Astrocyte (in vitro differentiated cells and primary cell): ENCODE results near the gene ICAM5. TPM values are rescaled to one million over a fixed set of nuclear protein-coding genes. Genes with fewer than 3 reads are reported as not detected.
A peak's percentile ranks its signal among the peaks of the same experiment; 100 is the strongest.

Experiments used
- DNase-seq: peaks from one replicate; pipeline ENCODE4 v3.0.0-alpha.2; 2010; ENCODE audit warnings: low read depth
- FAIRE-seq: peaks from 2 replicates; lab custom pipeline; 2011; peaks lifted over from hg19 to GRCh38; lab: Jason Lieb, UNC
- H2AFZ ChIP-seq: 2 replicates; pipeline ENCODE4 v1.6.0; 2012; ENCODE audit warnings: low read depth, low read length, inconsistent platforms
- H3K27ac ChIP-seq: 2 replicates; pipeline ENCODE4 v1.5.1; 2011; ENCODE audit warnings: low read depth, low read length, inconsistent platforms
- H3K27me3 ChIP-seq: 2 replicates; pipeline ENCODE4 v1.6.0; 2011; ENCODE audit warnings: low read length, inconsistent platforms; ENCODE audit not compliant: insufficient read depth
- H3K36me3 ChIP-seq: 2 replicates; pipeline ENCODE4 v1.5.1; 2011; ENCODE audit warnings: low read length, inconsistent platforms; ENCODE audit not compliant: insufficient read depth
- H3K4me1 ChIP-seq: 2 replicates; pipeline ENCODE4 v1.5.1; 2011; ENCODE audit warnings: low read length, inconsistent platforms; ENCODE audit not compliant: insufficient read depth
- H3K4me2 ChIP-seq: 2 replicates; pipeline ENCODE4 v1.6.0; 2012; ENCODE audit warnings: low read length, inconsistent platforms
- H3K4me3 ChIP-seq: 2 replicates; pipeline ENCODE4 v1.5.1; 2011; ENCODE audit warnings: low read depth, mild to moderate bottlenecking, low read length, inconsistent platforms; ENCODE audit not compliant: insufficient read depth
- H3K79me2 ChIP-seq: 2 replicates; pipeline ENCODE4 v1.6.0; 2012; ENCODE audit warnings: mild to moderate bottlenecking, low read length, inconsistent platforms; ENCODE audit not compliant: insufficient read depth
- H3K9ac ChIP-seq: 2 replicates; pipeline ENCODE4 v1.6.0; 2012; ENCODE audit warnings: mild to moderate bottlenecking, low read length, inconsistent platforms
- H3K9me3 ChIP-seq: 2 replicates; pipeline ENCODE4 v1.5.1; 2012; ENCODE audit warnings: low read depth, mild to moderate bottlenecking, low read length, inconsistent platforms; ENCODE audit not compliant: insufficient read depth
- H4K20me1 ChIP-seq: 2 replicates; pipeline ENCODE4 v1.6.0; 2012; ENCODE audit warnings: low read length, inconsistent platforms; ENCODE audit not compliant: insufficient read depth
- H3K27ac Mint-ChIP-seq: one replicate; pipeline ENCODE4 v1.8.0; 2021; ENCODE audit warnings: mild to moderate bottlenecking, mixed read lengths; ENCODE audit not compliant: unreplicated experiment
- H3K27me3 Mint-ChIP-seq: one replicate; pipeline ENCODE4 v1.8.0; 2021; ENCODE audit warnings: low read depth, mixed read lengths; ENCODE audit not compliant: unreplicated experiment
- H3K36me3 Mint-ChIP-seq: one replicate; pipeline ENCODE4 v1.8.0; 2021; ENCODE audit warnings: low read depth, mixed read lengths; ENCODE audit not compliant: unreplicated experiment
- H3K4me1 Mint-ChIP-seq: one replicate; pipeline ENCODE4 v1.8.0; 2021; ENCODE audit warnings: low read depth, mixed read lengths; ENCODE audit not compliant: unreplicated experiment
- H3K4me3 Mint-ChIP-seq: one replicate; pipeline ENCODE4 v1.8.0; 2021; ENCODE audit warnings: mild to moderate bottlenecking, moderate library complexity, mixed read lengths; ENCODE audit not compliant: unreplicated experiment
- H3K9me3 Mint-ChIP-seq: one replicate; pipeline ENCODE4 v1.8.0; 2021; ENCODE audit warnings: mild to moderate bottlenecking, mixed read lengths; ENCODE audit not compliant: unreplicated experiment
- CTCF ChIP-seq: IDR thresholded peaks from 2 replicates; pipeline ENCODE4 v1.5.1; 2011; ENCODE audit warnings: low read depth, mild to moderate bottlenecking, inconsistent platforms, low read length, moderate library complexity; ENCODE audit not compliant: insufficient read depth
- EZH2 ChIP-seq: IDR thresholded peaks from 2 replicates; pipeline ENCODE4 v1.6.1; 2012; ENCODE audit warnings: mild to moderate bottlenecking, low read length, inconsistent platforms; ENCODE audit not compliant: insufficient read depth
- total RNA-seq: library from RNA; stranded (reverse); gene quantifications from 2 replicates; pipeline ENCODE4 v1.2.1, GENCODE V29; 2021

Gene ICAM5
- total RNA-seq, 1 donor from 2014 or later, result 0.07 TPM

DNA sequence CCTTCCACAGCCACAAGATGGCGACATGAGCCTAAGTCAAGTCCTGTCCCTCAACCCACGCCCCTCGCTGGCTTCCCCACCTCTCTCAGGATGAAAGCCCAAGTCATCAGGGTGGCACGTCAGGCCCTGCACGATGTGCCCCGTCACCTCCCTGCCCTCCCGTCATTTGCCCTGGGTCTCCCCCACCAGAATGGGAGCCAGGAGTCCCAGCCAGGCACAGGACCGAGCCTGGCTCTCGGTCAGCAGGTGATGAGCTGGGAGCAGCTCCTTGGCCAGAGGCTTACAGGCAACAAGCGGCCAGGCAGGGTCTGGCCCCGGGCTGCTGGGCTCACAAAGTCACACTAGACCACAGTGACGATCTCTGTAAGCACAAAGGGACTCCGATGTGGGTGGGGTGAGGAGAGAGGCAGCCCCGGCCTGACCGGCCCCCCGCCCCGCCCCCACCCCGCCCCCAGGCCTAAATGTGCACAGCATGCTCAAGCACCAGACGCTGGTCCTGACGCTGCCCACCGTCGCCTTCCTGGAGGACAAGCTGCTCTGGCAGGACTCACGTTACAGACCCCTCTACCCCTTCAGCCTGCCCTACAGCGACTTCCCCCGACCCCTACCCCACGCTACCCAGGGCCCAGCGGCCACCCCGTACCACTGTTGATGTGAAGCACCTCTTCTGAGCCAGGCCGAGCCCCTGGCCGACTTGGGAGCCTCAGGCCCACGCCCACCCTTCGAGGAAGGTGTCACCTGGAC, 30.4 kb upstream of the ICAM5 start:
- Mint-ChIP-seq H3K27me3 (no peaks in the 10 kb centered on the region), H3K9me3 (no peaks in the 10 kb centered on the region), H3K36me3 (peaks cover 29% of the 10 kb centered on the region), H3K27ac (no peak overlapping the region), H3K4me3 (no peak overlapping the region), H3K4me1 (peaks cover 4% of the 10 kb centered on the region)
- Histone ChIP-seq H3K4me2 (no peak overlapping the region), H3K79me2 (peaks cover 2% of the 10 kb centered on the region), H3K9me3 (no peaks in the 10 kb centered on the region), H3K27me3 (no peaks in the 10 kb centered on the region), H3K4me3 (no peak overlapping the region), H4K20me1 (peaks cover 14% of the 10 kb centered on the region), H3K27ac (no peak overlapping the region), H3K9ac (no peak overlapping the region), H3K36me3 (peaks cover 13% of the 10 kb centered on the region), H3K4me1 (peaks cover 11% of the 10 kb centered on the region), H2AFZ (no peak overlapping the region)
- FAIRE-seq (no peak), DNase-seq (peak; percentile 62)
- TF ChIP-seq EZH2, result no peak
- TF ChIP-seq CTCF, result peak; percentile 70

- peaks cover 7% of the 10 kb centered on the region for H3K36me3 ChIP-seq
- no peak for FAIRE-seq
- DNase-seq, result peak; percentile 42
- no peaks in the 10 kb centered on the region for H3K9me3 ChIP-seq
- H3K4me2 ChIP-seq, result no peak overlapping the region
- H3K4me3 Mint-ChIP-seq, result no peak overlapping the region
- TF ChIP-seq EZH2 (no peak), CTCF (no peak)
- H2AFZ ChIP-seq, result no peak overlapping the region
- peaks cover 4% of the 10 kb centered on the region for H3K4me1 Mint-ChIP-seq
- H4K20me1 ChIP-seq, result peaks cover 13% of the 10 kb centered on the region
- peaks cover 24% of the 10 kb centered on the region for H3K36me3 Mint-ChIP-seq
- peaks cover 11% of the 10 kb centered on the region for H3K4me1 ChIP-seq
- no peaks in the 10 kb centered on the region for H3K27me3 ChIP-seq
- H3K27ac Mint-ChIP-seq, result no peak overlapping the region
- no peaks in the 10 kb centered on the region for H3K27me3 Mint-ChIP-seq
- no peak overlapping the region for H3K27ac ChIP-seq
- H3K79me2 ChIP-seq, result no peaks in the 10 kb centered on the region
- no peak overlapping the region for H3K9ac ChIP-seq
- no peaks in the 10 kb centered on the region for H3K9me3 Mint-ChIP-seq
- H3K4me3 ChIP-seq, result no peak overlapping the region
Measured at GRCh38 chr19:10260141-10260584, 29.6 kb upstream of the ICAM5 start.

- H3K4me1 ChIP-seq, result peaks cover 11% of the 10 kb centered on the region
- Mint-ChIP-seq H3K27me3 (no peaks in the 10 kb centered on the region), H3K36me3 (peaks cover 10% of the 10 kb centered on the region), H3K27ac (no peak overlapping the region), H3K9me3 (no peaks in the 10 kb centered on the region), H3K4me1 (peaks cover 4% of the 10 kb centered on the region), H3K4me3 (no peak overlapping the region)
- TF ChIP-seq CTCF, result no peak
- TF ChIP-seq EZH2, result no peak
- no peaks in the 10 kb centered on the region for H3K9me3 ChIP-seq
- no peak for FAIRE-seq
- H4K20me1 ChIP-seq, result peaks cover 5% of the 10 kb centered on the region
- no peak overlapping the region for H2AFZ ChIP-seq
- H3K4me3 ChIP-seq, result no peak overlapping the region
- no peak overlapping the region for H3K4me2 ChIP-seq
- peaks cover under 1% of the 10 kb centered on the region for H3K36me3 ChIP-seq
- no peaks in the 10 kb centered on the region for H3K79me2 ChIP-seq
- DNase-seq, result no peak
- H3K9ac ChIP-seq, result no peak overlapping the region
- H3K27ac ChIP-seq, result no peak overlapping the region
- no peaks in the 10 kb centered on the region for H3K27me3 ChIP-seq
Measured at GRCh38 chr19:10262771-10263170, 27.0 kb upstream of the ICAM5 start.
